BE2C (cell line): ENCODE data around the gene SLC25A21.

Experiments used
- DNase-seq: peaks from one replicate; pipeline ENCODE4 v3.0.0-alpha.2; 2020
- H3K27me3 ChIP-seq: fragments of 250-450 bp; sonication (Bioruptor Pico); 2 replicates; pipeline ENCODE4 v1.5.1; 2020; ENCODE audit warnings: mild to moderate bottlenecking
- H3K36me3 ChIP-seq: fragments of 250-450 bp; sonication (Bioruptor Pico); 2 replicates; pipeline ENCODE4 v1.5.1; 2020; ENCODE audit warnings: mild to moderate bottlenecking
- H3K4me1 ChIP-seq: fragments of 250-450 bp; sonication (Bioruptor Pico); 2 replicates; pipeline ENCODE4 v1.5.1; 2020
- H3K4me3 ChIP-seq: 2 replicates; pipeline ENCODE4 v1.5.1; 2011; ENCODE audit warnings: low read depth, low read length
- H3K9me3 ChIP-seq: fragments of 250-450 bp; sonication (Bioruptor Pico); 2 replicates; pipeline ENCODE4 v1.5.1; 2020
- TF ChIP-seq, protein P1 (sequence below): IDR thresholded peaks from 2 replicates; pipeline ENCODE4 v1.5.1; 2012; ENCODE audit warnings: mild to moderate bottlenecking, low read depth, low read length

SLC25A21 gene

DNA sequence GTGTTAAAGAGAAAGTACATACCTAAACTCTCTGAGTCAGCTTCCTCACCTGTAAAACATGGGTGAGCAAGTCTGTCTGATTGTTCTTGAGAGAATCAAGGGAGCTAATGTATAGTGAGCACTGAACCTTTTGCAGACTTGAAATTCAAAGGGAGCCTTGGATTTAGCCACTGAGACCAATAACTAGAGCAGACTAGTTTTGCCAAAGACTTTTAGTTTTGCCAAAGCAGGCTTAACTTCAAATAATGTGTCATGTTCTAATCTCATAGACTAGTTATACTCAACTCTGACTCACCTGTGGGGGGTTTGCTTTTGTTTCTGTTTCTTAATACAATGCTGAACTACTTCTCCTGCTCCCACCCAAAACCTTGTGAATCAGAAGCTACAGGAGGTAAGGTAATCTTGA is 123.7 kb downstream of the SLC25A21 start:
- TF ChIP-seq, protein P1, sequence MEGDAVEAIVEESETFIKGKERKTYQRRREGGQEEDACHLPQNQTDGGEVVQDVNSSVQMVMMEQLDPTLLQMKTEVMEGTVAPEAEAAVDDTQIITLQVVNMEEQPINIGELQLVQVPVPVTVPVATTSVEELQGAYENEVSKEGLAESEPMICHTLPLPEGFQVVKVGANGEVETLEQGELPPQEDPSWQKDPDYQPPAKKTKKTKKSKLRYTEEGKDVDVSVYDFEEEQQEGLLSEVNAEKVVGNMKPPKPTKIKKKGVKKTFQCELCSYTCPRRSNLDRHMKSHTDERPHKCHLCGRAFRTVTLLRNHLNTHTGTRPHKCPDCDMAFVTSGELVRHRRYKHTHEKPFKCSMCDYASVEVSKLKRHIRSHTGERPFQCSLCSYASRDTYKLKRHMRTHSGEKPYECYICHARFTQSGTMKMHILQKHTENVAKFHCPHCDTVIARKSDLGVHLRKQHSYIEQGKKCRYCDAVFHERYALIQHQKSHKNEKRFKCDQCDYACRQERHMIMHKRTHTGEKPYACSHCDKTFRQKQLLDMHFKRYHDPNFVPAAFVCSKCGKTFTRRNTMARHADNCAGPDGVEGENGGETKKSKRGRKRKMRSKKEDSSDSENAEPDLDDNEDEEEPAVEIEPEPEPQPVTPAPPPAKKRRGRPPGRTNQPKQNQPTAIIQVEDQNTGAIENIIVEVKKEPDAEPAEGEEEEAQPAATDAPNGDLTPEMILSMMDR = no peak
- no peaks in the 10 kb centered on the region for H3K9me3 ChIP-seq
- H3K36me3 ChIP-seq = no peaks in the 10 kb centered on the region
- no peaks in the 10 kb centered on the region for H3K4me1 ChIP-seq
- H3K4me3 ChIP-seq = no peak overlapping the region
- no peaks in the 10 kb centered on the region for H3K27me3 ChIP-seq
- no peak for DNase-seq

DNA sequence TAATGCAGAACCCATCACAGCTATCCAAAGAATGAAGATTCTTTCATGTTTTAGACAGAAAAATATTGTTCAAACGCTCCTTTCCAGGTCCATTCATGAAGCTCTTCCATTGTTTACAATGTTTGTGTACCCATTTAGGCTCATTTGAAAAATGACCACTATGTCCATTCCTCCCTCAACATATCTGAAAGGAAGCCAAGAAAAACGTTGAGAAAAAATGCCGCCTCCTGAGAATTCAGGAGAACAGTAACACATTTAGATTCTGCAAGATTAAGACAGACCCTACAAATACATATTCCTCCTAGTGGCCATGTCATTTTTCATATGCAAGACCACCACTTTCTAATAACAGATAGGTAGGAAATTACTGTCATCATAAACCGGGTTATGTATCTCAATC is 124.4 kb downstream of the SLC25A21 start:
- Histone ChIP-seq H3K4me1 (no peaks in the 10 kb centered on the region), H3K27me3 (no peaks in the 10 kb centered on the region), H3K9me3 (no peaks in the 10 kb centered on the region), H3K36me3 (no peaks in the 10 kb centered on the region), H3K4me3 (no peak overlapping the region)
- TF ChIP-seq, protein P1 = no peak
- DNase-seq = no peak

DNA sequence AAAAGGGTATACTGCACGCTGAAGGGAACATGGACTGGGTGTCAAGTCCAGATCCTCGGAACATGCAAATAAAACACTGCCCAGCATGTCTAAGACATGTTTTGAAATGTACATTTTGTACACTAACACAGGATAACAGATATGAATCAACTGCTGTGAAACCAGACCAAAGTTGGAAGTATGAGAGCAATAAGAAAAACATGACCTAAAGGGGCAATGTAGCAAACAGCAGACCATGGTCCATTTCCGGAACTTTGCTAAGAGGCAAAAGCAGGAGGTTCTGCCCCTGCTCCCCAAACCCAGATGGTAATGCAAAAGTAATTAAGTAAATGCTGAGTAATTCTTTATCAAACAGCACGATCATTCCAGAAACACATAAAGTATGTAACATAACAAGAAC is 125.2 kb downstream of the SLC25A21 start:
- Histone ChIP-seq H3K27me3 (no peaks in the 10 kb centered on the region), H3K4me3 (no peak overlapping the region), H3K36me3 (no peaks in the 10 kb centered on the region), H3K9me3 (no peaks in the 10 kb centered on the region), H3K4me1 (no peaks in the 10 kb centered on the region)
- TF ChIP-seq, protein P1 = no peak
- DNase-seq = no peak

DNA sequence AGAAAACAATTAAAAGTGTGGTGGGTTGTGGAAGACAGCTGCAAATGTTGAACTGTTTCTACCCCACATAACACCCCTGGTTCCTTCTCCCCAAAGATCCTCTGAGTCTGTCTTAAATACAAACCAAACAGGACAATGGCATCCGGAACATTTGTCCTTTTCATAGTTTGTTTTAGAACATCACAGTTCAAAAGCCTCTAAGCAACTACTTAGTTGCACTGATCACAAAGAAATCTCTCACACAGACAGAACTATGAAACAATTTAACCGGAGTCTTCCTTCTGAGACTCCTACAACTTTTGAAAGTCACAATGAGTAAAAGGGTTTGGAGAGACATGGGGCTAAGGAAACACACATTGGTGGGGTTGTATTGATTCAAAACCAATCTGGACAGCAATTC is 125.6 kb downstream of the SLC25A21 start:
- TF ChIP-seq, protein P1 = no peak
- Histone ChIP-seq H3K27me3 (no peaks in the 10 kb centered on the region), H3K36me3 (no peaks in the 10 kb centered on the region)

DNA sequence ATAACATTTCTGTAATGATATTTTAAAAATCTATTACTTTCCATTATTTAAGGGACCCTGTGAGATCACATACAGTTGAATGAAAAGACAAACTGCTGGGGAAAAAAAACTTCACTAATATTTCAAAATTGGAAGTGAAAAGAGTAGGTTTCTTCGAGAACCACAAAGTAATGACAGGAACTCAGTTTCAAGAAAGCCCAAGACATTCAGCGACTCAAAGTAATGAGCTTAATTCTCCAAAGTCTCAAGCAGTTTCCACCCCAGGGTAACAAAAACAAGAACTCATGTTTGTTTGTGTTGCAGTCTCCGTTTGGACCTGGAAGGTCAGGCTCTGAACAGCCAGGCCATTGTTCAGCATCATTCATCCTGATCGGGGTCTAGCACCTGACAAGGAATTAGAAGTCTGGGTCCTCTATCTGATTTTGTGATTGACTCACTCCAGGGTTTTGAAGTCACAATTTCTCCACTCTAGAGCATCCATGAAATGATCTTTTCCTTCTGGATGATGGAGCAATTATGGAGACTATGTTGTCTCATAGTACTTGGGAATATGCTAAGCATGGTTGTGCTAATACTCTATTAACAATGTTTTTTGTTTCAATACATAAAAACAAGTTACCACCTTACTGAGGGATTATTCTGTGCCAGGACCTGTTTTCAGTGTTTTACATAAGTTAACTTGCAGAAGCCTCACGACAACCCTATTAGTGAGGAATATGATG is 126.9 kb downstream of the SLC25A21 start:
- Histone ChIP-seq H3K27me3 (no peaks in the 10 kb centered on the region), H3K36me3 (no peaks in the 10 kb centered on the region), H3K4me1 (no peaks in the 10 kb centered on the region), H3K4me3 (no peak overlapping the region), H3K9me3 (no peaks in the 10 kb centered on the region)
- no peak for DNase-seq
- TF ChIP-seq, protein P1 = no peak

More for the DNA sequence above, 125.6 kb downstream of the SLC25A21 start:
- Histone ChIP-seq H3K4me3 (no peak overlapping the region), H3K4me1 (no peaks in the 10 kb centered on the region), H3K9me3 (no peaks in the 10 kb centered on the region)
- no peak for DNase-seq

DNA sequence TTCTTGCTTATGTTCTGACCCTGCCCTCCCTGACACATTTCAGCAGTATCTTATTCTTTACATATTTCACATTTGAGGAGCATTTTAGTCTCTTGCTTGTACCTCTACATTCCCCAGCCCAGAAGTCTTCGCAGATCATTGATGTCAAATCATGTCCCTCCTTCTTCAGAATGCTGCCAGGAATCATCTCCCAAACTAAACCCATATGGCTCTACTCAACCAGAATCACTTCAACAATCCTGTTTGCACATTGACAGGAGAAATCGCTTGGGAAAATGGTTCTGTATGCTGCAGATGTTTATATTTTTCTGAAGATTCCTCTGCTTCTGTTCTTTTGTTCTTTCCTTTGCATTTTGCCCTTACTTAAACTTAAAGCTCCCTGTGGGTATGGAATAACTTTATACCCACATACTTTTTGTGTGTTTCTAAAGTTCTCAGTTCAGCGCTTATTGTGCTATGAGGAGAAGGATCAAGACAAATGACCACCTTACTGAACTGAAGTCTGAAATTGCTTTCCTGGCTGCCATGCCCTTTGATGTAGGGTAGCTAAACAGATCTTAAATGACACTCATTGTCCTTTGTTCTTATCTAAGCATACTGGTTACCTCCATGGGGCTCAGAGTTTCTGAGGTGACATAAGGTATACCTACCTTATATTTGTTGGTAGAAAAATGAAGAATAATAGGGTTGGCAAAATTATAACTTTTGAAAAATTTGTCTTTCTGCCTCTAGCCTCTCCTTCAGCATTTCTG is 134.6 kb downstream of the SLC25A21 start:
- no peak for DNase-seq
- TF ChIP-seq, protein P1 = no peak

More for the DNA sequence above, 134.6 kb downstream of the SLC25A21 start:
- Histone ChIP-seq H3K4me1 (no peaks in the 10 kb centered on the region), H3K9me3 (no peaks in the 10 kb centered on the region), H3K4me3 (no peak overlapping the region), H3K27me3 (no peaks in the 10 kb centered on the region), H3K36me3 (no peaks in the 10 kb centered on the region)
